ENCODE results near the gene PGM5.
"Not testable (repeated sequence)": the region's sequence is repeated elsewhere in the genome, so short reads cannot be mapped to it uniquely, and the experiment has no call there.

The PGM5 gene

DNA sequence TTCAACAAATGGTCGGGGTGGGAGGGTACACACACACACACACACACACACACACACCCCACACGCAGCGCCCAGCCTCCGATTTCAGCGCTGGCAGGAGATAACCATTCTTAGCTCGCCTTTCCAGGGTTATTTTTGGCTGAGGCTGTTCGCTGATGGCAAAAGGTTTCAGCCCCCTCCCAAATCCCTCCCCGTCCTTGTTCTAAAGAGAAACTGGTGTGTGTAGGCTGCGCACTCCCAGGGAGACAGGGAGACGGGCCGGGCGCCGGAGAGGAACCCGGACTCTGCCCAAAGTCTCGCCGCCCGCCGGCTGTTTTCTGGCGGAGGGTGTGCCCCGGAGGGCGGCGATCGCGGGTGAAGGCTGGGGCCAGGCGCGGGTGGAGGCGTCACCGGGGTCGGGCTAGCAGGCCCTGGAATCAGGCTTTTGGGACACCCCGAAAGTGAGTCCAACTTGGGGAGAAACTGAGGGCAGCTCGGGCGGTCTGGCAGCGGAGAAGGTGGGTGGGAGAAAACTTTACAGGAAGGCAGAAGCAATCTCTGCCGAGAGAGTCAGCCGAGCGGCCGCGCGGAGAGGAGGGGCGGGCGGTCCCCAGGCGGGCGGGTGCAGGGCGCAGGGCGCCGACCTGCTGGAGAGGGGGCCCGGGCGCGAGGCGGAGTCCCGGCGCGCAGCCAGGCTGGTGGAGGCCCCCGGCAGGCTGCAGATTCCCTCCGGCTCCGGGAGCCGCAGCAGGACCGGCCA, at the start of gene PGM5:
Gene PGM5 (plus strand): TSS at position 232 of the 739 bp plus-strand sequence. CDS start 517 bp downstream, outside the sequence.
- not testable (repeated sequence) for H2AFZ ChIP-seq (ENCODE audit: low read depth, low read length); H3K36me3 ChIP-seq (ENCODE audit: insufficient read depth, low read length); H3K9me3 ChIP-seq (ENCODE audit: low read length); H3K4me1 ChIP-seq (ENCODE audit: insufficient read depth, low read length)
- Histone ChIP-seq H3K27me3 (ENCODE audit: insufficient read depth, low read length) (peaks cover 14% of the 10 kb centered on the region), H3K4me3 (ENCODE audit: low read length) (peak within 1 kb of the TSS; percentile 38)

DNA sequence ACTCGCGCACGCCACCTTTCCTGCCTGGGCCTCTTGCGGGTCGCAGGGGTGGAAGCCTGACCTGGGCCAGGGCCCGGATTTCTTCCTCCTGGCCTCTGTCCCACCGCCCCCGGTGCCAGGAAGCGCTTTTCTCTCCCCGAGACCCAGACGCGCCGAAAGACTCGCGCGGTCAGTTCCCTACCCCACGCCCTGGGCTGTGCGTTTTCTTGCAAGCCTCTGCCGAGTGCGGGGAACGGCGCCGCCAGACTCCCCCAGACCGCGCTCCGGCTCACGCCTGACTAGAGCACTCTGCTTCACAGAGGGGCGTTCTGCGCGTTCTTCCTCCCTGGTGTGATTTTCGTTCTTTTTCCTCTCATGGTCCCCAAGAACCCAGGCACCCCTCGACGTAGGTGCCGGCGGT, 49.3 kb upstream of the PGM5 start:
- not testable (repeated sequence) for H3K4me1 ChIP-seq (ENCODE audit: insufficient read depth, low read length); H3K36me3 ChIP-seq (ENCODE audit: insufficient read depth, low read length); H3K9me3 ChIP-seq (ENCODE audit: low read length); H2AFZ ChIP-seq (ENCODE audit: low read depth, low read length); H3K27me3 ChIP-seq (ENCODE audit: insufficient read depth, low read length); H3K4me3 ChIP-seq (ENCODE audit: low read length)

DNA sequence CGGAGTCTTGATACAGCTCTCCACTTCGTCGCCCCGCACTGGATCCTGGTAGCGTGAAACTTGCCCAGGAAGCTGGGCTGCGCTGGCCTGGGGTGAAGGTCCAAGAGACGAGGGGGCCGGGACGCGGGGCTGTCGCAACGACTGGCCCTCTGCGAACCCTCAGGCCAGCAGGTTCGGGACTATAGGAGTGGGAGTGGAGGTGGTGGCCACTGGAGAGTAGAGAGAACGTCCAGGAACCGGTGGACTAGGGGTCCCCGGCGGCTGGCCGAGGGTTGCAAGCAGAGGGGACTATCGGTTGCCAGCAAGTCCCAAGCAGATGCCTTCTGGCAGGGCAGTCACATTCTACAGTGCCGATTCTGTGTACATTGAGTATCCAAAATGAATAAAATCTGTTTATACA, 48.8 kb upstream of the PGM5 start:
- H3K4me1 ChIP-seq (ENCODE audit: insufficient read depth, low read length); H3K27me3 ChIP-seq (ENCODE audit: insufficient read depth, low read length); H3K36me3 ChIP-seq (ENCODE audit: insufficient read depth, low read length); H3K4me3 ChIP-seq (ENCODE audit: low read length); H2AFZ ChIP-seq (ENCODE audit: low read depth, low read length); H3K9me3 ChIP-seq (ENCODE audit: low read length): not testable (repeated sequence)

DNA sequence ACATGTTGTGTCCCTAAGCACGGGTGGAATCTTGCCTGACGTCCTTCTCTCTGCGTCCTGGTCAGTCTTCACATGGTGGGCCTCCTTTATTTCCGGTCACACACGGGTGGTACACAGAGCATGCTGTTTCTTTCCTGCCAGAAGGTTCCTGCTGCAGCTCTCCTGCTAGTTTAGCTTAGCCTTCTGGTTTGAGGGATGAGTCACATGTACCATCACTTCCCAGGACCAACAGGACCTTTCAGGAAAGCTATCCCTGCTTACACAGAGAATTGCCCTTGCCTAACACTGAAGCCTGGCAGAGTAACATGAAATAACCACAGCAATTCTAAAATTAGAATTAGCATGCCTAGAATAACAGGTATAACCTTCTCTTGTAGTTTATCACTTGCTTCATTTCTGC, 45.2 kb upstream of the PGM5 start:
- H3K4me1 ChIP-seq (ENCODE audit: insufficient read depth, low read length); H3K36me3 ChIP-seq (ENCODE audit: insufficient read depth, low read length): not testable (repeated sequence)

DNA sequence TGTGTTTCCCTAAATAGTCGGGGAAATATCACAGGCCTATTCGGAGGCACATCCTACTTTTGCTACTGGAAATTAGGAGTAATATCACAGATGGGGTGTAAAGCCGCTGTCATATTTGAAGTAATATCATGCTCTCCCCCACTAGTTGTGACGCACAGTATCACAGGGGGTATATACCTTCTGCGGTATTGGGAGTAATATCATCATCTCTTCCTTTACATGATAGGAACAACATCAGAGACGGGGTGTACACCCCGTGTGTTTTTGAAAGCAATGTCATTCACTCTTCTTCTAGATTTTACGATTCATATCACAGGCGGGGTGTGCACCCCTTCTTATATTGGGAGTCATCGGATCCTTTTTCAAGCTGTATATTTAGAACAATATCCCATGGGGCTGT, 38.2 kb upstream of the PGM5 start:
- not testable (repeated sequence) for H2AFZ ChIP-seq (ENCODE audit: low read depth, low read length); H3K27me3 ChIP-seq (ENCODE audit: insufficient read depth, low read length); H3K9me3 ChIP-seq (ENCODE audit: low read length); H3K36me3 ChIP-seq (ENCODE audit: insufficient read depth, low read length); H3K4me3 ChIP-seq (ENCODE audit: low read length); H3K4me1 ChIP-seq (ENCODE audit: insufficient read depth, low read length)

More for the DNA sequence above, 45.2 kb upstream of the PGM5 start:
- not testable (repeated sequence) for H3K9me3 ChIP-seq (ENCODE audit: low read length); H3K4me3 ChIP-seq (ENCODE audit: low read length); H2AFZ ChIP-seq (ENCODE audit: low read depth, low read length); H3K27me3 ChIP-seq (ENCODE audit: insufficient read depth, low read length)

DNA sequence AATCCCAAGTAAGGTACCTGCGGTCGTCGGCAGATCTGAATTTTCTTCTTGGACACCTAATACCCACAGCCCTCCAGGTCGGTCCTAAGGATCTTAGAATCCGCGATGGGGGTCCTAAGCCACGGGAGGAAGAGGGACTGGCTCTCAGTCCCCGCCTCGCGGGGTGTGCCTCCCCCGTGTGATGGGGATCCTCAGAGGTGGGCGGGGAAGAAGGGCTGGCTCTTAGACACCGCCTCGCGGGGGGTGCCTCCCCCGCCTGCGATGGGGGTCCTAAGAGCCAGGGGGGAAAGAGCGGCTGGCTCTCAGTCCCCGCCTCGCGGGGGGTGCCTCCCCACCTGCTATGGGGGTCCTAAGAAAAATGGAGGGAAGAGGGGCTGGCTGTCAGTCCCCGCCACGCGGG, 32.7 kb upstream of the PGM5 start:
- not testable (repeated sequence) for H2AFZ ChIP-seq (ENCODE audit: low read depth, low read length); H3K9me3 ChIP-seq (ENCODE audit: low read length); H3K36me3 ChIP-seq (ENCODE audit: insufficient read depth, low read length); H3K4me1 ChIP-seq (ENCODE audit: insufficient read depth, low read length); H3K4me3 ChIP-seq (ENCODE audit: low read length); H3K27me3 ChIP-seq (ENCODE audit: insufficient read depth, low read length)

DNA sequence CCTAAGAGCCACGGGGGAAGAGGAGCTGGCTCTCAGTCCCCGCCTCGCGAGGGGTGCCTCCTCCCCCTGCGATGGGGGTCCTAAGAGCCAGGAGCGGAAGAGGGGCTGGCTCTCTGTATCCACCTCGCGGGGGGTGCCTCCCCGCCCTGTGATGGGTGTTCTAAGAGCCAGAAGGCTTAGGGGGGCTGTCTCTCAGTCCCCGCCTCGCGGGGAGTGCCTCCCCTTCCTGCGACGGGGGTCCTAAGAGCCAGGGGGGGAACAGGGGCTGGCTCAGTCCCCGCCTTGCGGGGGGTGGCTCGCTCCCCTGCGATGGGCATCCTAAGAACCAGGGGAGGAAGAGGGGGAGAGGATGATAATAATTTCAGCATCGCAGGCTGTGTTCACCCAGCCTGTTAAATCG, 31.9 kb upstream of the PGM5 start:
- H3K9me3 ChIP-seq (ENCODE audit: low read length); H3K27me3 ChIP-seq (ENCODE audit: insufficient read depth, low read length); H3K4me3 ChIP-seq (ENCODE audit: low read length); H3K36me3 ChIP-seq (ENCODE audit: insufficient read depth, low read length); H3K4me1 ChIP-seq (ENCODE audit: insufficient read depth, low read length); H2AFZ ChIP-seq (ENCODE audit: low read depth, low read length): not testable (repeated sequence)

DNA sequence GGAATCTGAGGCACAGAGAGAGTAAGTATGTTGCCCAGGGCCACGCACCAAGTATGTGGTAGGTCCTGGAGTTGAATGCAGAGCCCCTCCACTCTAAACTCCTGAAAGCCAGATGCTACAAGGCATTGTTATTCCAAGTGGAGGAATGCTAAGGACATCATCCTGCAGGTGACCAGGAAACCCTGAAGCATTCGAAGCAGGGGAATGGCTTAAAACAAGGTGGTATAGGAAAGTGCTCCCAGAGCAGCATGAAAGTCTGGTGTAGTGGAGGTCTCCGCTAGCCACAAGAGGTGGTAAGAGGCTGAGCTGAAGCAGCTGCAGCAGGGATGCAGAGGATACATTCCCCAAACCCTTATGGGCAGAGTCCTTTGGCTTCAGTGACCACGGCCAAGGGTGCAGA, 27.3 kb upstream of the PGM5 start:
- not testable (repeated sequence) for H3K4me3 ChIP-seq (ENCODE audit: low read length); H3K27me3 ChIP-seq (ENCODE audit: insufficient read depth, low read length); H3K4me1 ChIP-seq (ENCODE audit: insufficient read depth, low read length); H3K9me3 ChIP-seq (ENCODE audit: low read length); H3K36me3 ChIP-seq (ENCODE audit: insufficient read depth, low read length); H2AFZ ChIP-seq (ENCODE audit: low read depth, low read length)

DNA sequence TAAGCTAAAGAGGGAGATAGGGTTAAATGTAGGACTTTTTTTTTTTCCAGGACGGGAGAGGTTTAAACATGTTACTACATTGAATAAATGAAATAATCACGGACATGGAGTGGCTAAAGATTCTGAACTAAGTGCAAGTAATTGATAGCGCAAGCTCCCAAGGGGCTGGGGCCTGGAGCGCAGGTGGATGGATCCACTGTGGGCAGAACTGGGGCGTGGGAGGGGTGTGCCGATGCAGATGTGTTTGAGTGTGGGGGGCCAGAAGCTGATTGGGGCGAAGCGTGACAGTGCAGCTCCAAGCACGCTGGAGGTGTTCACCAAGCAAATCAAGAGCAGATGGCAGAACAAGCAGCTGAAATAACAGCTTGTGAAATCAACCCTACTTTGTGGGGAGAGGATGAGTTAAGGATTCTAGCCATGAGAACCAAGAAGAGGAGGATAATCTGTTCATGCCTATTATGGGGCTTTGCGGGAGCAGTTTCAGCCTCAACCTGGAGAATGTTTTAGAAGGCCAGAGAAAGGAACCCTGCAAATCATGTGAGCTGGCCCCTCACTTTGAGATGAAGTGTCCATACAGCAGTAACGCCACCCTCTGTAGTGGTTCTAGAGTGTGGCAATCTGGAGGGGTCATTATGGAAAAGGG, 25.8 kb upstream of the PGM5 start:
- not testable (repeated sequence) for H3K4me1 ChIP-seq (ENCODE audit: insufficient read depth, low read length); H3K9me3 ChIP-seq (ENCODE audit: low read length); H3K27me3 ChIP-seq (ENCODE audit: insufficient read depth, low read length); H3K4me3 ChIP-seq (ENCODE audit: low read length); H3K36me3 ChIP-seq (ENCODE audit: insufficient read depth, low read length); H2AFZ ChIP-seq (ENCODE audit: low read depth, low read length)

DNA sequence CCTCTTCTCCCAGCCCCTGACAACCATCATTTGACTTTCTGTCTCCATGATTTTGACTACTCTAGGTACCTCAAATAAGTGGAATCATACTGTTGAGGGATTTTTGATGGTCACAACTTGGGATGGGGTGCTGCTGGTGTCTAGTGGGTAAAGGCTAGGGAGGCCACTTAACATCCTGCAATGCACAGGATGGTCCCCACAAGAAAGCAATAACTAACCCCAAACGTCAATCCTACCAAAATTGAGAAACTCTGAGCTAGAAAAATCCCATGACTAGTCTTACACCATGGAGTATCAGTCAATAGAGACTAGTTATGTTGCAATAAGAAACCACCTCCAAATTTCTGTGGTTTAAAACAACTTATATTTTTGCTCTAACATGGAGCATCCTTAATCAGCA, 24.3 kb upstream of the PGM5 start:
- not testable (repeated sequence) for H3K9me3 ChIP-seq (ENCODE audit: low read length); H3K4me3 ChIP-seq (ENCODE audit: low read length); H3K4me1 ChIP-seq (ENCODE audit: insufficient read depth, low read length); H3K27me3 ChIP-seq (ENCODE audit: insufficient read depth, low read length); H2AFZ ChIP-seq (ENCODE audit: low read depth, low read length); H3K36me3 ChIP-seq (ENCODE audit: insufficient read depth, low read length)

DNA sequence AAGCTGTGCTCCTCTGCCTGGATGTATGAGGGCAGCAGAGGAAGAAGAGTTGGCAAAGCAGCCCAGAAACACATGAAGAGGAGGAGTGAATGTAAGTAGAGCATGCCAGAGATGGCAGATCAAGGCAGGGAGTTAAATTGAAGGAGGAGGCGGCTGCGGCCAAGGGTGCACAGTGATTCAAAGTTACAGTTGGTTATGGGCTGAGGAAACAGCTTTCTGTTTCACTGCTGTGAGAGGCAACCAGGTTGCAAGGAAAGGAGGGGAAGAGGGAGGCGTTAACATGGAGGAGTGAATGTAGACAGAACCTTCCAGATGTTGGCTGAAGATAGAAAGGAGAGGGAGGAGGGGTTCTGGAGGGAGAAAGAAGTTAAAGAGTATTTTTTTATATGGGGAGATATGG, 20.5 kb upstream of the PGM5 start:
- not testable (repeated sequence) for H2AFZ ChIP-seq (ENCODE audit: low read depth, low read length); H3K36me3 ChIP-seq (ENCODE audit: insufficient read depth, low read length); H3K27me3 ChIP-seq (ENCODE audit: insufficient read depth, low read length); H3K4me3 ChIP-seq (ENCODE audit: low read length); H3K9me3 ChIP-seq (ENCODE audit: low read length); H3K4me1 ChIP-seq (ENCODE audit: insufficient read depth, low read length)

DNA sequence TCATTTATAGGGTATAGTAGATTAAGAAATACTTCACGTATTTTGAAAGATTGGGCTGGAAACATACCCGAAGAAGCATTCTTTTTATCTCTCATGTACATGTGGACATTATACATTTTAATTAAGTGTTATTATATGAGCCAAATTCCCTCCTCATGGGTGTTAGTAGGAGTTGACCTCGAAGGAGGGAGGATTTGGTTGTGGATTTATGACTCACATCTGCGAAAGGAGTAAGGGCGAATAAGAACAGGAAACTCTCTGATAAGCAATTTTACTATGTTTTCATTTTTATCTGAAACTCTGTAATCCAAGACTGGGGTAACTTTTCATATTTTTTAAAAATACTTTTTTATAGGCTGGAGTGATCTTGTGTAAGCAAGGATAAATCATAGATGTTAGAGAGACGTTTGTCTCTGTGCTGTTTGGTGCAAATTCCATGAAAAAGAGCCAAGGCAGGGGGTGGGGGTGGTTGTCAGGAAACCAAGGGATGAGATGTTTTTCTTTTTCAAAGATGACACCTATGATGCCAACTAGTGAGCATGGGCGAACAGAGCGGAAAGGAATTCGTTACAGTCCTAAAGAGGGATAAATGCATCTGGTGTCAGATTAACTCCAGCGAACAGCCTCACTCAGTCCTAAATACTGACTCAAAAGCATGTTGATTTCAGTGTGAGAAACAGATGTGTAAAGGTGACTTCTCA, 19.6 kb upstream of the PGM5 start:
- H3K4me1 ChIP-seq (ENCODE audit: insufficient read depth, low read length); H3K4me3 ChIP-seq (ENCODE audit: low read length); H3K9me3 ChIP-seq (ENCODE audit: low read length); H3K36me3 ChIP-seq (ENCODE audit: insufficient read depth, low read length); H3K27me3 ChIP-seq (ENCODE audit: insufficient read depth, low read length); H2AFZ ChIP-seq (ENCODE audit: low read depth, low read length): not testable (repeated sequence)

DNA sequence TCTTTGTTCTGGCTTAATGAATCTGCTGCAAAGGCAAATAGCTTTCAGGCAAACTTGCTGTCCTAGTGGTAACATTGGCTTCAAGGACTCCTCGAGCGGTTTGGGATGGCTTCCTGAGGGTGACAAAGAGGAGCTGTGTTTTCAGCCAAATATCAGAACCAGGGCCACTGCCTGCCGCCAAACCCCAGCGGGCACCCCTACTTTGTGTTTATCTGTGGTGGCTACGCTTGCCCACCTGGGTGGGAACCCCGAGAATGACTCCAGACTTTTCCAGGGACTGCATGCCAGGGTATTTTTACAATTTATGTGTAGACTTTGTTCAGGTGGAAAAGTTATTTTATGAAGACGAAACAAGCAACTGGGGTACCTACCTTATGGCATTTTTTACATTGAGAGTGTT, 18.4 kb upstream of the PGM5 start:
- not testable (repeated sequence) for H3K4me3 ChIP-seq (ENCODE audit: low read length); H3K36me3 ChIP-seq (ENCODE audit: insufficient read depth, low read length); H3K9me3 ChIP-seq (ENCODE audit: low read length); H3K27me3 ChIP-seq (ENCODE audit: insufficient read depth, low read length); H3K4me1 ChIP-seq (ENCODE audit: insufficient read depth, low read length); H2AFZ ChIP-seq (ENCODE audit: low read depth, low read length)

All from neuron (in vitro differentiated cells).